Muscle layer of colon (tissue), 2 donors: Measurements from ENCODE around the gene MRPS5.

ENCODE experiments used
- H3K27ac ChIP-seq: one replicate; pipeline ENCODE4 v1.7.0; 2013; ENCODE audit warnings: low read depth, mild to moderate bottlenecking, low read length, moderate library complexity
- H3K27me3 ChIP-seq, 2 donors: one replicate each; pipeline ENCODE4 v1.7.0; 2013; ENCODE audit warnings: low read length in 2 of 2, mild to moderate bottlenecking in 2 of 2; ENCODE audit not compliant: insufficient read depth in 2 of 2, control insufficient read depth in 1 of 2
- H3K36me3 ChIP-seq: one replicate; pipeline ENCODE4 v1.7.0; 2013; ENCODE audit warnings: mild to moderate bottlenecking, low read length; ENCODE audit not compliant: insufficient read depth
- H3K4me1 ChIP-seq: one replicate; pipeline ENCODE4 v1.7.0; 2013; ENCODE audit warnings: mild to moderate bottlenecking, low read length; ENCODE audit not compliant: insufficient read depth
- H3K4me3 ChIP-seq, 2 donors: one replicate each; pipeline ENCODE4 v1.7.0; 2013; ENCODE audit warnings: low read length in 2 of 2, low read depth in 1 of 2, mild to moderate bottlenecking in 1 of 2, moderate library complexity in 1 of 2
- H3K9ac ChIP-seq: one replicate; pipeline ENCODE4 v1.7.0; 2013; ENCODE audit warnings: low read length
- H3K9me3 ChIP-seq: one replicate; pipeline ENCODE4 v1.7.0; 2013; ENCODE audit warnings: mild to moderate bottlenecking, low read length
- donor health status: abdominal sarcoma.
- donor health status: Adenocarcinoma of cecum.

The MRPS5 gene

DNA sequence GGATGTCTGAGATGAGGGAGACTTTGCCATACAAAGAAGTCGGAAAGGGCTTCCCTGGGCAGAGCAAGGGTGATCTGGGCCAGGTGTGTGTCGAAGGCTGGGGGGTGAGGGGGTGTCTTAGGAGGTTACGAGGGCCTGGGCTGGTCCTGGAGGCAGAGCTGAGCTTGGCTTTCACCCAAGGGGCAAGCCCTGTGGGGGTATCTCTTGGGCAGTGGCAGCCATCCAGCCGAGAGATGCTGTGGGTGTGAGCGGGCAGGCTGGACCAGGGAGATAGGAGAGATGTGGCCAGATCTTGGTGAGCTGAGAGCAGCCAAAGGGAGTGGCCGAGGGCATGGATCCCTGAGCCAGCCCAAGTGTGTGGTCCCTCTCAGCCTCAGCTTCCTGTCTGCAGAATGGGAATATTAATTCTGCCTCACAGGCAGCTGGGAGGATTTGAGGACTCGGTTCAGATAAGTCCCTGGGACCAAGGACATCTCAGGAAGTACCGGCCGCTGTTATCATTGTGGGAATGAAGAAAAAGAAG lies 63.1 kb downstream of the MRPS5 start:
- no peaks in the 10 kb centered on the region for H3K27me3 ChIP-seq
- H3K4me1 ChIP-seq, result no peaks in the 10 kb centered on the region
- no peak overlapping the region for H3K9ac ChIP-seq
- H3K4me3 ChIP-seq, result no peak overlapping the region
- no peaks in the 10 kb centered on the region for H3K36me3 ChIP-seq
- H3K27ac ChIP-seq, result no peak overlapping the region
- no peaks in the 10 kb centered on the region for H3K9me3 ChIP-seq

DNA sequence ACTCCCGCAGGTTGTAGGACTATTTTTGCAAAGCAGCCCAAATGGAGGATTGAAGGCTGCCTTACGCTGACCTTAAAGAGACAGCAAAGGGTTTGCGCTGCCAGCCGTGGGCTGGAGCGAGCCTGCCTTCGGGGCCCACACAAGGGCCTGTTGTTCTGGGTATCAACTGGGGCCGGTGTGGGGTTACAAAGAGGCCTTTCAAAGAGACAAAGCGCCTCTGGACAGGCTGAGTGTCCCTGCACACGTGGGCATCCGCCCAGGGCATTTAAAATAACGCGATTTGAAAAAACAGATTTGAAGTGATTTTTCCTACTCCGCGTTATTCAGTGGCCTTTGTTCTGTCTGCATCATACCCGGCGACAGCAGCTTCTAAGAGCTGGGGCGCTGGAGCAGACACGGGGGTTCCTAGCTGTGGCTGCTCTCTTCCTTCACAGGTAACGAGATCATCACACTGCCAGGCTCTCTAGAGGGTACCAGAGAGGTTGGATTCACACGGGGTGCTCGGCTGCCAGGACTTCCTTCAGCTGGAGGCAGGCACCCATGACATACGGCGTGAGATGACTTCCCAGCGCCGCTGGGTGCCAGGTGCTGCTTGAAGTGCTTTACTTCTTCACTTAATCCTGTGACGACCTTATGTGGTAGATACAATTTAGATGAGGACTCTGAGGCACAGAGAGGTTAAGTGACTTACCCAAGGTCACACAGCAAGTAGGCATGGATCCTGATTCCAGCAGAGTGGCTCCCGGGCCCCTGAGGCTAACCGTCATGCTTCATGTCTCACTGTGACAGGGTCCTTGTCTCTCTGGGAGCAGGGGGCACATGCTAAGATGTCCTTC lies 63.9 kb downstream of the MRPS5 start:
- Histone ChIP-seq H3K27me3 (no peaks in the 10 kb centered on the region), H3K9ac (no peak overlapping the region), H3K4me3 (no peak overlapping the region), H3K9me3 (no peaks in the 10 kb centered on the region), H3K27ac (no peak overlapping the region), H3K36me3 (no peaks in the 10 kb centered on the region), H3K4me1 (no peaks in the 10 kb centered on the region)

DNA sequence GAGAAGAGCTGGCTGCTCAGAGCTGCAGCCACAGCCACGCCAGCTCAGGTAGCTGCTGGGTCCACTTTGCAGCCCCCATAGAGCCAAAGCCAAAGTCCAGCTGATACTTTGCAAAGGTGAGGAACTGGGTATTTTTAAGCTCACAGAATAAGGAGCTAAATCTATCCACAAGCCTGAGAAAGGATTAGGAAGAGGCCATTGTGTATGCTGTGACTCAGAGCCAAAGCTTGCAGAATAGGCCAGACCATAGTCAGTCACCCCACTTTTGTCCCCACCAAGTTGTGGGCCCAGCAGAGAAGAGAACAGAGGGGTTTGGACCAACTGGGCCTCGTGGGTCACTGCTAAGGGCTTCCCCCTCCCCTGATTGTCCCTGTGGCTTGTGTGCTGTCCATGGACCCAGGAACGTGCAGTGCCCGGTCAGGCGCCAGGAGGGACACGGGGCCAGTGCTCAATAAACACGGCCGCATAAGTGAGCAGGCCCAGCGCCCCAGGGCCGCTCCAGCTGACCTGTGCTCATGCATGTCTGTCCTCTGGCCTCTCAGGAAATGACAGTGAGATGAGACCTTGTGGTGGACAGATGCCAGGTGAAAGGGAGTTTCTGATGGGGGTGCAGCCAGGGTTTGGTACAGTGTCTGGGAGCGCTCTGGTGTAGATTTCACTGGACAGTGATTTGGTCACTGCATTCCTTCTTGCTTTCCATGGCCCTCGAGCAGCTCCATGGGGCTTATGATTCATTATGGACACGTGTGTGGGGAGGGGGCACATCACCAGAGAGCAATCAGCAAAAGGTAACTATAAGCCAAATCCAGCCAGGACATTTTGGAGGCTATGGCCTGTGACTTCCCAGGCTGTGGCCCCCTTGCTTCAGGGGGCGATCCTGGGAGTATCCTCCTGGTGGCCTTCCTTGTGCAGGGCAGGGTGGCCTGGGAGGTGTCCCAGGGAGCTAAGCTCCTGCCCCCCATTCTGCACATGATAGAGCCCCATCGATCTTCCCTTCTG lies 64.8 kb downstream of the MRPS5 start:
- H3K9ac ChIP-seq, result no peak overlapping the region
- no peaks in the 10 kb centered on the region for H3K4me1 ChIP-seq
- no peak overlapping the region for H3K27ac ChIP-seq
- H3K27me3 ChIP-seq, result no peaks in the 10 kb centered on the region
- H3K4me3 ChIP-seq, result no peak overlapping the region
- H3K9me3 ChIP-seq, result no peaks in the 10 kb centered on the region
- no peaks in the 10 kb centered on the region for H3K36me3 ChIP-seq

DNA sequence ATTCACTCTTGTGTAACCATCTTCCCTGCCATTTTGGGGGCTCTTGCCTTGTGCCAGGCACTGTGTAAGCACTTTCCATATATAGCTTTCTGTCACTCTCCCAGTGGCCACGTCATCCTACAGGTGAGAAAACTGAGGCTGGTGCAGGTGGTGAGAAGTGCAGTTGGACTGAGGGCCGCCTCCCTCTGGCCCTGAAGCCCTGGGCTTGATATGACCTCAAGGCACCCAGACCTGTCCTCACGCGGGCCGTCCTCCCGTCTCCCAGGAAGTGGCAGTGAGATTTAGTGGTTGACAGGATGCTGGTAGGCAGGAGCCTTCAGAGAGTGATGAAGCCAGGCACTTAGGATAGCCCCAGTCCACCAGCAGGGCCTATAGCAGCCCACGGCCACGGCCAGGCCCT lies 65.6 kb downstream of the MRPS5 start:
- Histone ChIP-seq H3K4me1 (no peaks in the 10 kb centered on the region), H3K36me3 (no peaks in the 10 kb centered on the region), H3K27me3 (no peaks in the 10 kb centered on the region), H3K9me3 (no peaks in the 10 kb centered on the region), H3K4me3 (no peak overlapping the region), H3K27ac (no peak overlapping the region), H3K9ac (no peak overlapping the region)

DNA sequence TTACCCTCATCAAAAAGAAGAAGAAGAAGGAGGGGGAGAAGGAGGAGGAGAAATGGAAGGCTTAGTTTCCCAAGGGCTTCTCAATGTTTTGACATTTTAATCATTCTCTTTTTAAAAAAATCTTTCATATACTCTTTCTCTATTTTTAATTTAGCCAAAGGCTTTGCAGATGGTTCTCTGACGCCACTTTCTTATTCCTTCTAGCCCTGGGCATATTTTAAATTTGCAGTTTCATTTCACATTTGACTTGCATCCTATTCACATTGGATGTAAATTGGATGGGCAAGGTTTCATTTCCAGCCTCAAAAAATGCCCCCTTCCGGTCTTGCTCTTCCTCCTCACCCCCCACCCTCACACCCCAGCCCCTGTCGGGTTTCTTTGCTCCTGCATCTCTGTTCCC lies 66.3 kb downstream of the MRPS5 start:
- Histone ChIP-seq H3K4me1 (no peaks in the 10 kb centered on the region), H3K27me3 (no peaks in the 10 kb centered on the region), H3K36me3 (no peaks in the 10 kb centered on the region), H3K4me3 (no peak overlapping the region), H3K9ac (no peak overlapping the region), H3K27ac (no peak overlapping the region), H3K9me3 (no peaks in the 10 kb centered on the region)

DNA sequence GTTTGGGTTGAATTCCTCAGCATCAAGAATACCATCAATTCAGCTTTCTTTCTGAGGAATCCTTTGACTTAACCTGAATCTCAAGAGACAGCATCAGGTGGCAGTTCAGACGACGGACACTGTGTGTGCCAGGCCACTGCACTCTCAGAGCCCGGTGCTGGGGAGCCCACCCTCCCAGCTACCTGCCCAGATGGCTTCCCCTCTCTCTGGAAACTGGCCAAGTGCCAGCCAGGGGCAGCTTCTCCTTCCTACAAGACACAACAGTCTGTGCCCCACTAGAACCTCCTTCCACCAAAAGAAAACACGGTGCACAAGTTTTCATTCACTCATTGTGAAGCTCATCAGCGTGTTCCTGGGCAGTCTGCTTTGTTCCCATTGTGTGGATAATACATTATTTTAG lies 67.6 kb downstream of the MRPS5 start:
- H3K36me3 ChIP-seq, result no peaks in the 10 kb centered on the region
- peaks cover 0 to 6% of the 10 kb centered on the region in 2 donors for H3K27me3 ChIP-seq
- no peak overlapping the region for H3K9ac ChIP-seq
- no peak overlapping the region for H3K4me3 ChIP-seq
- H3K9me3 ChIP-seq, result no peaks in the 10 kb centered on the region
- H3K4me1 ChIP-seq, result no peaks in the 10 kb centered on the region
- no peak overlapping the region for H3K27ac ChIP-seq

DNA sequence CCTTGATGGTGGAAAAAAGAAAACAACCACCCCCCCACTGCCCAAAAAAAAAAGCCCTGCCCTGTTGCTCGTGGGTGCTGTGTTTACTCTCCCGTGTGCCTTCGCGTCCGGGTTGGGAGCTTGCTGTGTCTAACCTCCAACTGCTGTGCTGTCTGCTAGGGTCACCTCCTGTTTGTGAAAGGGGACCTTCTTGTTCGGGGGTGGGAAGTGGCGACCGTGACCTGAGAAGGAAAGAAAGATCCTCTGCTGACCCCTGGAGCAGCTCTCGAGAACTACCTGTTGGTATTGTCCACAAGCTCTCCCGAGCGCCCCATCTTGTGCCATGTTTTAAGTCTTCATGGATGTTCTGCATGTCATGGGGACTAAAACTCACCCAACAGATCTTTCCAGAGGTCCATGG lies 68.1 kb downstream of the MRPS5 start:
- Histone ChIP-seq H3K9me3 (no peaks in the 10 kb centered on the region), H3K9ac (no peak overlapping the region), H3K4me3 (no peak overlapping the region), H3K27me3 (peaks cover 0 to 6% of the 10 kb centered on the region in 2 donors), H3K36me3 (no peaks in the 10 kb centered on the region), H3K27ac (no peak overlapping the region), H3K4me1 (no peaks in the 10 kb centered on the region)

DNA sequence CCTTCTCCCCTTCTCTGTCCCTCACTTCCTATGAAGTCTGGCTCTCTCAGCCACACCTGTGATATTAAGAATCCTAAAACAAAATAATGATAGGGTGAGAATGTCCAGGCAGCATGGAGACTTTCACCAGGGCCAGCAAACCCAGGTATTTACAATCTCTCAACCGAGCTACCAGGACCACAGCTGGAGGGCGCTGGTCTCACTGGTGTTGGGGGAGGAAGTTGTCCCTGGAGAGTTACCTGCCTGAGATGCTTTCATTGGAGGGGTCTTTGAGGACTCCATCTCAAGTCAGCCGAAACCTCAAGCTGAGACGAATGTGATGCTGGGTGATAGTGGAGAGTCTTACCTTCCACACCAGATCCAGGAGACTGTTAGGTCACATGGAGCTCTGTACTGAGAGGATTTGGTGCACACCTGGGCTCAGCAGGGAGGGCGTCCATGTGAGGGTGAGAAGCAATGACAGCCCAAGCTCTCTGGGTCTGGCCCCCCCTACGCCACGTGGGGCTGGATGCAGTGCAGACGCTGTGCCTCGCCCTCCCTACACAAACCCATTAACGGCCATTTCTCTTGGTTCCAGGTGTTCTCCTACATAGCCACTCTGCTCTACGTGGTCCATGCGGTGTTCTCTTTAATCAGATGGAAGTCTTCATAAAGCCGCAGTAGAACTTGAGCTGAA lies 68.7 kb downstream of the MRPS5 start:
- Histone ChIP-seq H3K36me3 (no peaks in the 10 kb centered on the region), H3K9me3 (no peaks in the 10 kb centered on the region), H3K4me3 (no peak overlapping the region), H3K27ac (no peak overlapping the region), H3K9ac (no peak overlapping the region), H3K4me1 (no peaks in the 10 kb centered on the region), H3K27me3 (peaks cover 0 to 6% of the 10 kb centered on the region in 2 donors)

DNA sequence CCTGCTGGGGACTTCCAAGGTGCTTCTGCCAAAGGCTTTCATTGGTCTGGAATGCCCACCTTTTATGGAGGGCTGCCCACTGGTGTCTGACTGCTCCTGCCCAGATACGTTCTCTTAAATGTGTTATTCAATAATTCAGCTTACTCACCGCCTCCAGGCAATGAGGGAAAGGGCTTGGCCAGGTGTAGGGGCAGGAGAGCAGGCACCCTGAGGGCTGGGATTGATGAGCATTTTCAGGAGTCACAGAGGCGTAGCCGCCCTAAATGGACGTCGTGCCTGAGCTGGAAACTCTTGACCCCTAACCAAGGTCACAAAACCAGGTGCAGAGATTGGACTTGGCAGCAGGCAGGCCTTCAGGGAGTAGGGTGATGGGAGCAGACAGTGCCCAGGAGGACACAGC lies 69.3 kb downstream of the MRPS5 start:
- Histone ChIP-seq H3K9me3 (no peaks in the 10 kb centered on the region), H3K27me3 (peaks cover 0 to 6% of the 10 kb centered on the region in 2 donors), H3K4me3 (no peak overlapping the region), H3K9ac (no peak overlapping the region), H3K27ac (no peak overlapping the region), H3K36me3 (no peaks in the 10 kb centered on the region), H3K4me1 (no peaks in the 10 kb centered on the region)

DNA sequence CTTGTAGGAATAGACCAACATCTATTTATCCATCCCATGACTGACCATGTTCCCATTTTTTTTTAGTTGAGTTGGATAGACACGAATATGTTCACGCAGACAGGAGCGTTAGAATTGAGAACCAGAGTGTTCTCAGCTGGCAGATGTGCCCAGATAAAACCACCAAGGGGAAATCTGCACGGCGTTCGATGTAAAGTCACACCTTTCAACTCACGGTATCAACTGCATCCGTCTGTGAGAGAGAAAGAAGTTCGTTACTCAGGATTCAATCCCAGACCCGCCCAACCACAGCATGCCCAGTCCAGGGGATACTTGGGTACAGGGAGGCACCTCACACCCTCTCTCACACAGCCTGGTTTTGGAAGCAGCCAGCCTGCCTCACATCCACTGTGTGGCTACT lies 70.0 kb downstream of the MRPS5 start:
- H3K36me3 ChIP-seq, result no peaks in the 10 kb centered on the region
- no peak overlapping the region for H3K9ac ChIP-seq
- H3K4me3 ChIP-seq, result no peak overlapping the region
- H3K4me1 ChIP-seq, result no peaks in the 10 kb centered on the region
- no peak overlapping the region for H3K27ac ChIP-seq
- H3K9me3 ChIP-seq, result no peaks in the 10 kb centered on the region
- H3K27me3 ChIP-seq, result peaks cover 0 to 6% of the 10 kb centered on the region in 2 donors
